WTC11 (cell line): ENCODE results near the gene CYBA.

Experiments used
- CTCF ChIP-seq: fragments of 200-600 bp; IDR thresholded peaks from 2 replicates; pipeline ENCODE4 v1.8.0; 2022; ENCODE audit warnings: antibody characterized with exemption
- E2F4 ChIP-seq: sonication (generic); formaldehyde crosslinking; IDR thresholded peaks from 2 replicates; pipeline ENCODE4 v1.8.1; 2022; ENCODE audit warnings: low read depth, mild to moderate bottlenecking, moderate library complexity, missing genetic modification reagents, borderline replicate concordance
- ELF4 ChIP-seq: sonication (generic); formaldehyde crosslinking; IDR thresholded peaks from 2 replicates; pipeline ENCODE4 v1.8.1; 2022; ENCODE audit warnings: low read depth, mild to moderate bottlenecking, moderate library complexity, missing genetic modification reagents
- FOXJ3 ChIP-seq: sonication (generic); formaldehyde crosslinking; IDR thresholded peaks from 2 replicates; pipeline ENCODE4 v1.9.0; 2021; ENCODE audit warnings: missing genetic modification reagents, mild to moderate bottlenecking, borderline replicate concordance
- HMGA2 ChIP-seq: fragments of 250-450 bp; sonication (Bioruptor Pico); IDR thresholded peaks from 2 replicates; pipeline ENCODE4 v1.4.0; 2021; ENCODE audit warnings: mild to moderate bottlenecking, moderate library complexity
- JUN ChIP-seq: sonication (generic); formaldehyde crosslinking; IDR thresholded peaks from 2 replicates; pipeline ENCODE4 v1.8.0; 2023; ENCODE audit warnings: mild to moderate bottlenecking, missing genetic modification reagents
- NFYB ChIP-seq: sonication (generic); formaldehyde crosslinking; conservative IDR thresholded peaks from 2 replicates; pipeline ENCODE4 v1.8.0; 2022; ENCODE audit warnings: low read depth, missing genetic modification reagents
- STAT6 ChIP-seq: sonication (generic); formaldehyde crosslinking; conservative IDR thresholded peaks from 2 replicates; pipeline ENCODE4 v1.8.1; 2023; ENCODE audit warnings: mild to moderate bottlenecking, low read depth, missing genetic modification reagents, moderate library complexity
- ZNF263 ChIP-seq: sonication (generic); formaldehyde crosslinking; IDR thresholded peaks from 2 replicates; pipeline ENCODE4 v1.8.1; 2022; ENCODE audit warnings: low read depth, mild to moderate bottlenecking, moderate library complexity, missing genetic modification reagents
- ZNF532 ChIP-seq: fragments of 250-450 bp; sonication (Bioruptor Pico); IDR thresholded peaks from 2 replicates; pipeline ENCODE4 v1.9.0; 2021; ENCODE audit warnings: mild to moderate bottlenecking, borderline replicate concordance
- TF ChIP-seq, protein P1 (sequence below): sonication (generic); formaldehyde crosslinking; IDR thresholded peaks from 2 replicates; pipeline ENCODE4 v1.8.1; 2023; ENCODE audit warnings: mild to moderate bottlenecking, missing genetic modification reagents
- TF ChIP-seq, protein P2 (sequence below): sonication (generic); formaldehyde crosslinking; IDR thresholded peaks from 2 replicates; pipeline ENCODE4 v1.8.1; 2022; ENCODE audit warnings: low read depth, missing genetic modification reagents, borderline replicate concordance
- TF ChIP-seq, protein P3 (sequence below): sonication (generic); formaldehyde crosslinking; IDR thresholded peaks from 2 replicates; pipeline ENCODE4 v1.8.0; 2022; ENCODE audit warnings: mild to moderate bottlenecking, missing genetic modification reagents

DNA sequence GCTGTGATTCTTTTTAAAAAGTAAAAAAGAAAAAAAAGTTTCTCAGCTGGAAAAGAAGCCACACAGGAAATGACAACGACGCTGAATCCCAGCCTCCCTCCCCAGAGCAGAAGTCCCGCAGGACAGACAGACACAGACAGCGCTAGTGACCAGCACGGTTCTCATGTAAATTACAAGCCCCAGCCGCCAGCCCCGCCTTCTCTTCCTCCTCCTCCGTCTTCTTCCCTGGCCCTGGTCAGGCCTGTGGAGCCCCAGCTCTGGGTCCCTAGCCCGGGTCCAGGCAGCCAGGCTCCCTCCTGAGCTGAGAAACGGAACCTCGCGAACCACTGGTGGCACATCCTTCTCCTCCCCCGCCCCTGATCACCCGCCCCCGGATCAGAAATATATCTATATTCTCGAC is 19.5 kb downstream of the CYBA start:
- TF ChIP-seq CTCF (no peak), NFYB (no peak), STAT6 (CRISPR knock-in tag) (no peak), JUN (no peak), ZNF532 (CRISPR knock-in tag) (no peak), FOXJ3 (CRISPR knock-in tag) (no peak), E2F4 (CRISPR knock-in tag) (no peak), ZNF263 (CRISPR knock-in tag) (no peak), HMGA2 (CRISPR knock-in tag) (no peak), ELF4 (CRISPR knock-in tag) (no peak)
- TF ChIP-seq, protein P1, sequence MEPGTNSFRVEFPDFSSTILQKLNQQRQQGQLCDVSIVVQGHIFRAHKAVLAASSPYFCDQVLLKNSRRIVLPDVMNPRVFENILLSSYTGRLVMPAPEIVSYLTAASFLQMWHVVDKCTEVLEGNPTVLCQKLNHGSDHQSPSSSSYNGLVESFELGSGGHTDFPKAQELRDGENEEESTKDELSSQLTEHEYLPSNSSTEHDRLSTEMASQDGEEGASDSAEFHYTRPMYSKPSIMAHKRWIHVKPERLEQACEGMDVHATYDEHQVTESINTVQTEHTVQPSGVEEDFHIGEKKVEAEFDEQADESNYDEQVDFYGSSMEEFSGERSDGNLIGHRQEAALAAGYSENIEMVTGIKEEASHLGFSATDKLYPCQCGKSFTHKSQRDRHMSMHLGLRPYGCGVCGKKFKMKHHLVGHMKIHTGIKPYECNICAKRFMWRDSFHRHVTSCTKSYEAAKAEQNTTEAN (CRISPR knock-in tag) = no peak
- TF ChIP-seq, protein P2, sequence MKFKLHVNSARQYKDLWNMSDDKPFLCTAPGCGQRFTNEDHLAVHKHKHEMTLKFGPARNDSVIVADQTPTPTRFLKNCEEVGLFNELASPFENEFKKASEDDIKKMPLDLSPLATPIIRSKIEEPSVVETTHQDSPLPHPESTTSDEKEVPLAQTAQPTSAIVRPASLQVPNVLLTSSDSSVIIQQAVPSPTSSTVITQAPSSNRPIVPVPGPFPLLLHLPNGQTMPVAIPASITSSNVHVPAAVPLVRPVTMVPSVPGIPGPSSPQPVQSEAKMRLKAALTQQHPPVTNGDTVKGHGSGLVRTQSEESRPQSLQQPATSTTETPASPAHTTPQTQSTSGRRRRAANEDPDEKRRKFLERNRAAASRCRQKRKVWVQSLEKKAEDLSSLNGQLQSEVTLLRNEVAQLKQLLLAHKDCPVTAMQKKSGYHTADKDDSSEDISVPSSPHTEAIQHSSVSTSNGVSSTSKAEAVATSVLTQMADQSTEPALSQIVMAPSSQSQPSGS = no peak
- TF ChIP-seq, protein P3, sequence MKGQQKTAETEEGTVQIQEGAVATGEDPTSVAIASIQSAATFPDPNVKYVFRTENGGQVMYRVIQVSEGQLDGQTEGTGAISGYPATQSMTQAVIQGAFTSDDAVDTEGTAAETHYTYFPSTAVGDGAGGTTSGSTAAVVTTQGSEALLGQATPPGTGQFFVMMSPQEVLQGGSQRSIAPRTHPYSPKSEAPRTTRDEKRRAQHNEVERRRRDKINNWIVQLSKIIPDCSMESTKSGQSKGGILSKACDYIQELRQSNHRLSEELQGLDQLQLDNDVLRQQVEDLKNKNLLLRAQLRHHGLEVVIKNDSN = no peak
